ENCODE data around the gene SAPCD1.
"Not testable (repeated sequence)": the region's sequence is repeated elsewhere in the genome, so short reads cannot be mapped to it uniquely, and the experiment has no call there.

The SAPCD1 gene

DNA sequence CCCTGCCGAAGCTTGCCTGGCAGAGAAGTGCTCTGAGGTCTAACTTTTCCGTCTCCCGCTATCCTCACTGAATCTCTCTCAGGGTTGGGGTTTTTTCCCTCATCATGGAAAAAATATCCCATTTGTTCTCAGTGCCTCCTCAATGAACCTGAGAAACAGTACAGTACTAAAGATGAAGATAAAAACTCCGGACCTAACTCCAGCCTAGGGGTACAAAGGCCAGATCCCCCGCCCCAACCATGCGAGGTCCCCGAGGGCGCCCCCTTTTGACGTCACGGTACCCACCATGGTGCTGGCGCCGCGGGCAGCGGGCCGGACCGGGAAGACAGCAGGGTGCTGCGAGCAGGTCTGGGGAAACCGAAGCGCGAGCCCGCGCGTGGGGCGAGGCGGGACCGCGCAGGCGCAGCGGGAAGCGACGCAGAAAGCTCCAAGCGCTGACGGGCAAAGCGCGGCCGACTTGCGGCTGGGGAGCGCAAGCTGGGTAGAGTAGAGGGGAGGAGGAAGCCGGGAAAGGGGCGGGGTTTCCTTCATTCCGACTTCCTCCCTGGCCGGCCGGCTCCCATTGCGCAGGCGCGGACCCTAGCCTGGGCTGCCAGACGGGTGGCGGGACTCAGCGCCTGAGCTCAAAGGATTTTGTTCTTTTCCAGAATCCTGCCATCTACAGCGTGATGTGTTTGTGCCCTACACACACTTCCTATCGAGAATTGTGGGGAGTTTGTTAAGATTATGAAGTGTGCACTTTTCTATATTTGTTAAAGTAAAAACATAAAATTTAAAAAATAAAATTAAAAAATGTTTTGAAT, 44.2 kb downstream of the SAPCD1 start, which contains the start of gene LSM2:
LSM2 (minus strand) TSS at position 497 of the 803 bp plus-strand sequence; CDS start at position 288, 209 bp downstream.
- DNase-seq = peak; percentile 96

DNA sequence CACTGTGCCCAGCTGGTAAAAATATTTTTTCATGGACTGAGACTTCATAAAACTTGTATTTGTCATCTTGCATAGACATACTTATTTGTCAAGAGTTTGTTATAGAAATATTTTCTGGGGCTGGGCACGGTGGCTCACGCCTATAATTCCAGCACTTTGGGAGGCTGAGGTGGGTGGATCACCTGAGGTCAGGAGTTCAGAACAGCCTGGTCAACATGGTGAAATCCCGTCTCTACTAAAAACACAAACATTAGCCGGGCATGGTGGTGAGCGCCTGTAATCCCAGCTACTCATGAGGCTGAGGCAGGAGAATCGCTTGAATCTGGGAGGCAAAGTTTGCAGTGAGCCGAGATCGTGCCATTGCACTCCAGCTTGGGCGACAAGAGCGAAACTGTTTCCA, 46.1 kb downstream of the SAPCD1 start:
- DNase-seq = not testable (repeated sequence)

DNA sequence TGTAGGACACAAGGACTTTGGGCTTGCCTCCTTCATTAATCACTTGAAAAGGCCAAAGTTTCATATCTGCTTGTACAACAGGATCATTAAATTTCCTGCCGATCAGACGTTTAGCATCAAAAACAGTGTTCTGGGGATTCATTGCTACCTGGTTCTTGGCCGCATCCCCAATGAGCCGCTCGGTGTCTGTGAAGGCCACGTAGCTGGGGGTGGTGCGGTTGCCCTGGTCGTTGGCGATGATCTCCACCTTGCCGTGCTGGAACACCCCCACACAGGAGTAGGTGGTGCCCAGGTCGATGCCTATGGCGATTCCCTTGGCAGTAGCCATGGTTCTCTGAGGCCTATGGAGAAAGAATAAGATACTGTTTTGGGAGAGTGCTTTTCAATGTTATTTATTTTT, 49.2 kb downstream of the SAPCD1 start:
- DNase-seq = no peak

DNA sequence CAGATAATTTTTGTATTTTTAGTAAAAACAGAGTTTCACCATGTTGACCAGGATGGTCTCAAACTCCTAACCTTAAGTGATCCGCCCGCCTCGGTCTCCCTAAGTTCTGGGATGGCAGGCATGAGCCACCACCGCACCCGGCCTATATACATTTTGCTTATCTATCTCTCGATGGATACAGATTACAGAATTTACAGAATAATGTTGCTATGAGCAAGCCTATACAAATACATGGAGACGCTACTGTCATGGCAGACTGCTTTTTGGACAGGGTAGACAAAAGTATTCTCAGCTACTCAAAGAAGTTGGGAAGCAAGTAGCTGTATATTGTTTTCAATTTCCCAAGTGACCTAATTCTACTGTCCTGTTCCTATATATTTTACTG, 51.0 kb downstream of the SAPCD1 start:
- DNase-seq = no peak
